Natural killer cell (primary cell): ENCODE measurements around the gene ZBTB43. TPM values are rescaled to one million over a fixed set of nuclear protein-coding genes. Genes with fewer than 3 reads are reported as not detected.

Experiments used
- ATAC-seq, 3 donors: fragments of 150-1000 bp in 2 of 3; fragments of 200-7000 bp in 1 of 3; cut with Tn5 transposase; 1 replicate in 1 of 3; 2 replicates in 2 of 3; pipeline ENCODE4 v1.10.0; 2021; ENCODE audit warnings: mild to moderate bottlenecking in 2 of 3, moderate library complexity in 2 of 3
- DNase-seq, 2 donors: peaks; one replicate each; pipeline versions ENCODE4 v3.0.0 to v3.0.0-alpha.2; 2013 to 2021; ENCODE audit warnings: mixed read lengths in 1 of 2
- H3K27ac ChIP-seq: one replicate; pipeline ENCODE4 v1.5.1; 2013; ENCODE audit warnings: mild to moderate bottlenecking, low read length
- H3K27me3 ChIP-seq: one replicate; pipeline ENCODE4 v1.6.1; 2013; ENCODE audit warnings: low read length; ENCODE audit not compliant: control insufficient read depth, insufficient read depth
- H3K36me3 ChIP-seq: one replicate; pipeline ENCODE4 v1.6.1; 2013; ENCODE audit warnings: low read length; ENCODE audit not compliant: control insufficient read depth, insufficient read depth
- H3K4me1 ChIP-seq: one replicate; pipeline ENCODE4 v1.6.1; 2013; ENCODE audit warnings: low read length; ENCODE audit not compliant: control insufficient read depth, insufficient read depth
- H3K4me3 ChIP-seq: one replicate; pipeline ENCODE4 v1.5.1; 2013; ENCODE audit warnings: low read length
- H3K9me3 ChIP-seq: one replicate; pipeline ENCODE4 v1.6.1; 2013; ENCODE audit warnings: low read length; ENCODE audit not compliant: control insufficient read depth, insufficient read depth
- H3K27ac Mint-ChIP-seq, 2 donors: one replicate each; pipeline ENCODE4 v1.8.0; 2022; ENCODE audit warnings: mild to moderate bottlenecking in 2 of 2, mixed read lengths in 2 of 2, moderate library complexity in 1 of 2
- H3K27me3 Mint-ChIP-seq, 2 donors: one replicate each; pipeline ENCODE4 v1.8.0; 2022; ENCODE audit warnings: low read depth in 2 of 2, mixed read lengths in 2 of 2
- H3K36me3 Mint-ChIP-seq: one replicate; pipeline ENCODE4 v1.8.0; 2022; ENCODE audit warnings: mixed read lengths
- H3K4me1 Mint-ChIP-seq, 2 donors: one replicate each; pipeline ENCODE4 v1.8.0; 2022; ENCODE audit warnings: mixed read lengths in 2 of 2
- H3K4me3 Mint-ChIP-seq: one replicate; pipeline ENCODE4 v1.8.0; 2022; ENCODE audit warnings: mild to moderate bottlenecking, moderate library complexity, mixed read lengths
- H3K9me3 Mint-ChIP-seq, 2 donors: one replicate each; pipeline ENCODE4 v1.8.0; 2022; ENCODE audit warnings: mixed read lengths in 2 of 2
- CTCF ChIP-seq: fragments of 200-600 bp; IDR thresholded peaks from one replicate; pipeline ENCODE4 v1.8.0; 2022; ENCODE audit warnings: antibody characterized with exemption
- WGBS: methylation state at CpG from one replicate; pipeline ENCODE4 v1.1.7; 2013; ENCODE audit warnings: missing lambda C conversion rate; ENCODE audit not compliant: insufficient coverage; 5-methylcytosine and 5-hydroxymethylcytosine counted together
- intact Hi-C: fragments of 100-400 bp; cut with micrococcal nuclease; formaldehyde crosslinking; loops from one replicate; pipeline ENCODE4 v1.14.2; 2022
- total RNA-seq, 4 donors: library from RNA; stranded (reverse); fragments of 120-200 nt in 1 of 4; gene quantifications; one replicate each; pipeline versions ENCODE4 v1.2.3 to v1.2.4, GENCODE V29; 2013 to 2022

Gene ZBTB43
- total RNA-seq, 3 donors from 2014 or later (not counting 1 experiment from before 2014, with no cell fraction given), result 42.1 to 61.0 (median 57.2) TPM

- Histone ChIP-seq H3K4me3 (no peak overlapping the region), H3K4me1 (no peaks in the 10 kb centered on the region), H3K36me3 (no peaks in the 10 kb centered on the region), H3K9me3 (no peaks in the 10 kb centered on the region), H3K27ac (no peak overlapping the region), H3K27me3 (no peaks in the 10 kb centered on the region)
- Mint-ChIP-seq H3K27me3 (peaks cover 37 to 52% of the 10 kb centered on the region in 2 donors), H3K9me3 (no peaks in the 10 kb centered on the region), H3K27ac (no peak overlapping the region), H3K4me1 (no peaks in the 10 kb centered on the region), H3K4me3 (no peak overlapping the region), H3K36me3 (no peaks in the 10 kb centered on the region)
- intact Hi-C loops, result no loop called here
- WGBS, result 36% methylated on average over 2 of the region's 2 CpGs
- no peak for DNase-seq
- TF ChIP-seq CTCF, result no peak
- ATAC-seq, result no peak
These were observed 16.8 kb upstream of the ZBTB43 start for GRCh38 chr9:126788046-126788445.

GRCh38 chr9:126788634-126789349 lies 16.0 kb upstream of the ZBTB43 start:
- Histone ChIP-seq H3K4me1 (no peaks in the 10 kb centered on the region), H3K4me3 (no peak overlapping the region), H3K27me3 (no peaks in the 10 kb centered on the region), H3K36me3 (no peaks in the 10 kb centered on the region), H3K27ac (no peak overlapping the region), H3K9me3 (no peaks in the 10 kb centered on the region)
- Mint-ChIP-seq H3K9me3 (no peaks in the 10 kb centered on the region), H3K27ac (no peak overlapping the region), H3K36me3 (no peaks in the 10 kb centered on the region), H3K4me3 (no peak overlapping the region), H3K4me1 (no peaks in the 10 kb centered on the region), H3K27me3 (peaks cover 40 to 57% of the 10 kb centered on the region in 2 donors)
- no peak for DNase-seq
- 74% methylated on average over 8 of the region's 9 CpGs for WGBS
- no peak for ATAC-seq
- TF ChIP-seq CTCF, result no peak
- intact Hi-C loops, result no loop called here

- no peak for DNase-seq
- H3K36me3 Mint-ChIP-seq, result no peaks in the 10 kb centered on the region
- TF ChIP-seq CTCF, result no peak
- peaks cover 44 to 64% of the 10 kb centered on the region in 2 donors for H3K27me3 Mint-ChIP-seq
- intact Hi-C loops, result no loop called here
- no peaks in the 10 kb centered on the region for H3K36me3 ChIP-seq
- whole genome bisulfite sequencing, result 96% methylated on average over 4 of the region's 4 CpGs
- H3K27ac Mint-ChIP-seq, result no peak overlapping the region
- H3K4me3 ChIP-seq, result no peak overlapping the region
- H3K4me1 ChIP-seq, result no peaks in the 10 kb centered on the region
- H3K27me3 ChIP-seq, result no peaks in the 10 kb centered on the region
- H3K27ac ChIP-seq, result no peak overlapping the region
- H3K9me3 Mint-ChIP-seq, result no peaks in the 10 kb centered on the region
- no peak for ATAC-seq
- no peak overlapping the region for H3K4me3 Mint-ChIP-seq
- H3K4me1 Mint-ChIP-seq, result no peaks in the 10 kb centered on the region
- H3K9me3 ChIP-seq, result no peaks in the 10 kb centered on the region
These were observed 14.3 kb upstream of the ZBTB43 start for GRCh38 chr9:126790561-126790960.
